SIG-M5 treated with dmso at 0.1 percent for 504 hours (cell line): ENCODE results near the gene ANKRD55.
"Not testable (repeated sequence)": the region's sequence is repeated elsewhere in the genome, so short reads cannot be mapped to it uniquely, and the experiment has no call there.

Experiments
- DNase-seq: peaks from one replicate; lab custom pipeline; 2025; ENCODE audit not compliant: unreplicated experiment; lab: John Stamatoyannopoulos, UW

The ANKRD55 gene

DNA sequence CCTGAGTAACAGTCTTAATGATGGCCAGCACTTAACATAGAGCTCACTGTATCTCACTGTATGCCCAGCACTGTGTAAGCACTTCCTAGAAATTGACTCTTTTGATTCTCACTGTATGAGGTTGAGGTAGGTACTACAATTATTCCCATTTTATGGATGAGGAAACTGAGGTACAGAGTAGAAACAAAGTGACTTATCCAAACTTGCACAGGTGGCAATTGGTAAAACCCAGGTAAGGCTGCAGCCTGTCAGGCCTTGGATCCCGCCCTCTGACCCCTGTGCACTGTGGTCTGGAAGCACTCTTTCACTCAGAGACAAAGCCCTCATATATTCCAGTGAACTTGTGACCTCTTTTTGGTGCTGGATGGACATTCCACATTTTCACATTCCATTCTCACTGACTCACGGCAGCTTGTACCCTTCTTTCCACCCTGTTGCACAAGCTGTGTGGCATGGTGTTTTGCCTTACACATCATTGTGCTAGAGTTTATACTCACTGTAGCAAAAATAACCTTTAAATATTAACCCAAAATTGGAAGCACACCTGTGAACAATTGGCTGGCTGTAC lies 21.7 kb downstream of the ANKRD55 start:
- DNase-seq = peak; percentile 42

GRCh38 chr5:56208681-56209080 lies 24.4 kb downstream of the ANKRD55 start:
- no peak for DNase-seq

DNA sequence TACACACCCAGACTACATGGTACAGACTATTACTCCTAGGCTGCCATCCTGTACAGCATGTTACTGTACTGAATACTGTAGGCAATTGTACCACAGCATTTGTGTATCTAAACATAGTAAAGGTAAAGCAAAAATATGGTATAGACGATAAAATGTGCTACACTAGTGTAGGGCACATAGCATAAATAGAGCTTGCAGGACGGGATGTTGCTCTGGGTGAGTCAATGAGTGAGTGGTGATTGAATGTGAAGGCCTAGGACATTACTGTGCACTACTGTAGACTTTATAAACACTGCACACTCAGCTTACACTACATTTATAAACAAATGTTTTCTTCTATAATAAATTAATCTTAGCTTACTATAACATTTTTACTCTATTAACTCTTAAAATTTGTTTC lies 25.6 kb downstream of the ANKRD55 start:
- DNase-seq = no peak

DNA sequence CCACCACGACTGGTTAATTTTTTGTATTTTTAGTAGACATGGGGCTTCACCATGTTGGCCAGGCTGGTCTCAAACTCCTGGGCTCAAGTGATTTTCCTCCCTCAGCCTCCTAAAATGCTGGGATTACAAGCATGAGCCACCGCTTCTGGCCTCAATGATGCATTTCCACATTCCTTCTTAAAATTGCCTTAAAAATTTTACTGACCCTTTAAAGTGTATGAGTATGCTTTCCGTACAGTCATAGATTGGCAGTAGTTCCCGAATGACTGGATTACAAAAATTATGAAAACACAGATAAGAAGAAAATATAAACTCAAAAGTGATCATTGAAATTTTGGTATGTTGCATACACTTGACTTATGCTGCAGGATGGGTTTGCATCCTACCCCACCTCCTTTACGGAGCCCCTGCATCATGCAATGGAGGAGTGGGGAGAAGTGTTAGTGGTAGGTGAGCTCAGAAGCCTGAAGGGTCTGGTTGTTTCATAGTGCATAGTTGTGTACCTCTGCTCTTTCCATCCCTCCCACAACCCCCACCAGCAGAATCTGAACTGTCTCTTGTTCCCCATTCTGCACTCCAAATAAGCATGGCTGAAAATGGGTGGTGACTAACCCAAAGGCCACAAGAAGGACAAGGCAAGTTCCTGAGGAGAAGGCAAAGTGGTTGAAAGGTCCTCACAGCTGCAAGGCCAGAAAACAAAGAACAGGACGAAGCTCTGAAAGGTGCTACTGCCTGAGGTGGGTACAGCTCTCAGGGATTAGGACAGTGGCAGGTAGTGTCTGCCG lies 26.8 kb downstream of the ANKRD55 start:
- peak; percentile 7 for DNase-seq

DNA sequence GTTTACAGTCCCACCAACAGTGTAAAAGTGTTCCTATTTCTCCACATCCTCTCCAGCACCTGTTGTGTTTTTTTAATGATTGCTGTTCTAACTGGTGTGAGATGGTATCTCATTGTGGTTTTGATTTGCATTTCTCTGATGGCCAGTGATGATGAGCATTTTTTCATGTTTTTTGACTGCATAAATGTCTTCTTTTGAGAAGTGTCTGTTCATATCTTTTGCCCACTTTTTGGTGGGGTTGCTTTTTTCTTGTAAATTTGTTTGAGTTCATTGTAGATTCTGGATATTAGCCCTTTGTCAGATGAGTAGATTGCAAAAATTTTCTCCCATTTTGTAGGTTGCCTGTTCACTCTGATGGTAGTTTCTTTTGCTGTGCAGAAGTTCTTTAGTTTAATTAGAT lies 29.2 kb downstream of the ANKRD55 start:
- DNase-seq = not testable (repeated sequence)

DNA sequence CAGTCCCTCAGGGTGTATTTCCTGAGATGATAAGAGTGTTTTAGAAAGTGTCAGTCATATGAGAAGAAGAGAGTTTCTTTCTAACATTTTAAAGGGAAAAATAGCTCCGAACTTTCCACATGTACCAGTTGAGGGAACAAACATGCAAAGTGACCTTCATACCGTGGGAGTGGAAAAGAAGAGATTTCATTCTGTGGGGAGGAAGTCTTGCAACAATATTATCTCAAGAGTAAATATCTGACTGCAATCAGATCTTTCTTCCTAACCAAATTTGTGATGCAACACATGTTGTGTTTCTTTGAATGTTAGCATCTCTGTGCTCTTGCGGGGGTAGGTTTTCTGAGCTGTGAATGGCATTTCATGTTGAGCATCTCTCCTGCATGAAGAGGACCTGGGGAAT lies 30.6 kb downstream of the ANKRD55 start:
- DNase-seq = peak; percentile 1

DNA sequence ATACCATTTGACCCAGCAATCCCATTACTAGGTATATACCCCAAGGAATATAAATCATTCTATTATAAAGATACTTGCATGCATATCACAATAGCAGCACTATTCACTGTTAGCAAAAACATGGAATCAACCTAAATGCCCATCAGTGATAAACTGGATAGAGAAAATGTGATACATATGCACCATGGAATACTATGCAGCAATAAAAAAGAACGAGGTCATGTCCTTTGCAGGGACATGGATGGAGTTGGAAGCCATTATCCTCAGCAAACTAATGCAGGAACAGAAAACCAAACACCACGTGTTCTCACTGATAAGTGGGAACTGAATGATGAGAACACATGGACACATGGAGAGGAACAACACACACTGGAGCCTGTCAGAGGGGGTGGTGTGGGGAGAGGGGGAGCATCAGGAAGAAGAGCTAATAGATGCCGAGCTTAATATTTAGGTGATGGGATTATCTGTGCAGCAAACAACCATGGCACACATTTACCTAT lies 31.3 kb downstream of the ANKRD55 start:
- not testable (repeated sequence) for DNase-seq

- peak; percentile 78 for DNase-seq
Observed at GRCh38 chr5:56200971-56201666, 32.0 kb downstream of the ANKRD55 start.

- no peak for DNase-seq
Observed at GRCh38 chr5:56195016-56195415, 38.1 kb downstream of the ANKRD55 start.

DNA sequence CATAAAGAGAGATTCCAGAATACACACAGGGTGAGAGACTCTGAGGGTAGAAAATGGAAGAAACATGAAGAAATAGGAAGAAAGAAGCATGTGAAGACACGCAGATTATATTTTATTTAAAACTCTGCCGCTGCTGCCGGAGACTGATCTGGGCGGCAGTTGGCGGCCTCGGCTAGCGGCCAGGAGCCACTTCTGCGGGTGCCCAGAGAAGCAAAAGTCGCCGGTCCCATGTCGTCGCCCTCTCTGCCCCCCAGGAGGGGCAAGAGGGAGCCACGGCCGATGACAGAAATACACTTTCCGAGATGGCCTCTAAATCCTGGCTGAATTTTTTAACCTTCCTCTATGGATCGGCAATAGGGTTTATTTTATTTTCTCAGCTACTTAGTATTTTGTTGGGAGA lies 40.9 kb downstream of the ANKRD55 start:
- DNase-seq = no peak

- peak; percentile 54 for DNase-seq
Observed at GRCh38 chr5:56191656-56192055, 41.5 kb downstream of the ANKRD55 start.

GRCh38 chr5:56190497-56190896 lies 42.6 kb downstream of the ANKRD55 start:
- DNase-seq = no peak

GRCh38 chr5:56185768-56186311 lies 47.3 kb downstream of the ANKRD55 start:
- DNase-seq = no peak

GRCh38 chr5:56183506-56183905 lies 49.6 kb downstream of the ANKRD55 start:
- no peak for DNase-seq

DNA sequence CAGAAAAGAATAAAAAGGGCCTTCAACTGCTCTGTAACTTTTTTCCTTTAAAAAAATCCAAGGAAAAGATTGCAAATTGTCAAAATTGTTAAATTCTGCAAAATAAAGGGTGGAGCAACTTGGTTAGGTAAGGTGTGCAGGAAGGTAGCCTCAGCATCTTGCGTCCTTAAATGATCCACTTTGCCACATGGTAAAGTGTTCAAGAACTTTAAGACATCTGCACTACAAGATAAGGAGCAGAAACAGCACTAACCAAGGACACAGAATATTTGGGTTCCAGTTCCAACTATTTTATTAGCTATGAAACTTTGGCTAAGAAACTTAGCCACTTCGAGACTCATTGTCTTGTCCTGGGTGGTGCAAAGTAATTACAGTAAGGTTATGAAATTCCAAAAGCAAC lies 53.7 kb downstream of the ANKRD55 start:
- DNase-seq = no peak

DNA sequence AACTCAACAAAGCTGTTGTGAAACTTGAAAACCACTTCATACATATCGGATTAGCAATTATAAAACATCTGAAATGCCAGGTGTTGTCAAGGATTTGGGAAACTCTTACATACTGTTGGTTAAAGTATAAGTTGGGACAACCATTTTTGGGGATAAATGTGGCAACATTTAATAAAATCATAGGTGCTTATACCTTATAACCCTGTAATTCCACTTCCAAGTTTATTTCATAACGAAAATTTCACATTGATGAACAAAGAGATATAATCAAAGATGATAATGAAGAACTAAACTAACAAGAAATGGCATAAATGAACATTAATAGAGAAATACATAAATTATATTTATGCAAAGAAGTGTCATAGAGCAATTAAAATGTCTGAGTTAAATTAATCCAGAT lies 54.3 kb downstream of the ANKRD55 start:
- no peak for DNase-seq

DNA sequence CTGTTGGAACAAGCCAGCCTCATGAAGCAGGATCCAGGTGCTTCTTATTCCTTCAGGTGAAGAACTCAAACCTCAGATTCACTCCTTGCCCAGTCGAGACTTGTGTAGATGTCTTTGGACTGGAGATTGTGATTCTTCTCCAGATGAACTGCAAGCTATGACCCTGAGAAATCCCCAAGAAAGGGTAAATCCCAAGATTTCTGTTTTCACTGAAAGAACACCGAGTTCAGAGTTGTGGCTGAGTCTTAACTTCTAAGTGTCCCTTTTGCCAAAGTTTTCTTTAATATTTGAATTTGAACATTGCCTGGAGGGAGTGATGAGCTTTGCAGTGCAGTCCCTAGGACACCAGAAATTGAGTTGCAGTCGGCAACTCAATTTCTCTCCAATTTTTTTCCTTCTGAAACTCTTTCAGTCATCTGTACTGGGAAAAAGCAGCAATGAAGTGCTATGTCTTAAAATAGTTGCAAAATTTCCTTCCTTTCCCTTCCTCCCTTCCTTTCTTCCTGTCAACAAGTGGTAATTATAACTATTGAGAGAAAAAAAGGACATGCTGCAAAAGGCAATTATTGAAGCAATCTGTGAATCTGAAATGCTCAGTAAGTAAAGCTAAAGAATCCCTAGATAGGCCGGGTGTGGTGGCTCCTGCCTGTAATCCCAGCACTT lies 56.1 kb downstream of the ANKRD55 start:
- DNase-seq = no peak

DNA sequence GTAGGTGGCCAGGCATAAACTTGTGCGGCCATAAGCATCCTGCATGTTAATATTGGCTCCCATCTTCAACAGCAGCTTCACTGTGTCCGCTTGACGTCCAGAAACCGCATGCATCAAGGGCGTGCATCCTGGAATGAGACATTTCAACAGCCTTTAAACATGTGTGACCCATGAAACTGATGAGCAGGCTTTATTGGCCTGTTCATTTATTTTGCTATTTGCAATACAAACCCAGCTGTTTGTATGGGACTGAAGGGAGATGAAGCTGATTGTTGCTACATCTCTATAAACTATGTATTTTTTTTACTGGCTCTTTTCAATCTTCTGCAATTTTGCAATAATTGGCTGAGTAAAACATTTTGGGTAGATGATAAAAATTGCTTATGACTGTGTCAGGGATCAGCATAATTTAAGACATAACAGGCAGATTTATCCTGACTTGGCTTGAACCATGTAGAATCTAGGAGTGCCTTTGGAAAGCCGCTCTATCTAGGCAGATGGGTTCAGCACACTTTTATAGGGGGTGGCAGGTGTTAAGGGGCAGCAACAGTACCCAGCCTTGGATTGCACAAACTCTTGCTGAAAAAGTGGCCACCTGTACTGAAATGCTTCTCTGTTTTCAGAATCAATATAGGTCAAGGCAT lies 56.9 kb downstream of the ANKRD55 start:
- no peak for DNase-seq

DNA sequence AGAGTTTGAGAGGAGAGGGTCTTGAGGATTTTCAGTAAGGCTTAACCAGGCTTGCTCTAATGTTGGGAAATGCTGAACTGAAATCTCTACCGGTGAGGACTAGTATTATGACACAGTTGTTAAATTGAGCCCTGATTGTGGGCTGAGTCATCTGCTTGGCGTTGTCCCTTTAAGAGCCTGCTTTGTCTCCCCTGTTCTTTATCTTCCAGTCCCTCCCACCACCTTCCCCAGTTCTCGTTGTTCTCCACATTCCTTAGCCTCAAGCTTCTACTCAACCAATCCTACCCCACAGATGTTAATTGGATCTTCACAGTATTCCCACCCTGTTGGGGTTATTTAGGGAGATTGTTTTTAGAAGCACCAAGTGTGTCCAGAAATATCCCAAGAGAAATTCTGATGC lies 57.6 kb downstream of the ANKRD55 start:
- DNase-seq = peak; percentile 80

DNA sequence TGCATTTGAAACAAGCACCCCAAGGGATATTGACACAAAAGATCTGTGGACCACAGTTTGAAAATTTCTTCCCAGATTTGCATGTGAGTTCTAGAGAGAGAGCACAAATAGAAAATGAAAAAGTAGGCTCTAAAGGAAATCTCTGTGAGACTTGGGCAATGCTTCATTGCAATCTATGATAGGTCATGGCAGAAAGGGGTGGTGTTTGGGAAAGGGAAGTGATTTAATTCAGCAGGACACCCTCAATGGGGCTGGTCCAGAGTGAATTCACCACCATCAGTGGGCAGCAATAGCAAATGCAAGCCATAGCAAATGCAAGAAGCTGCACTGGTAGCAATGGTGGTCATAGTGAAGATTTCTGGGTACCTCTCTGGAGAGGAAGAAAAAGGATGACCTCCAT lies 58.1 kb downstream of the ANKRD55 start:
- DNase-seq = peak; percentile 36

GRCh38 chr5:56172241-56172640 lies 60.9 kb downstream of the ANKRD55 start:
- peak; percentile 62 for DNase-seq
